ENCODE data around the gene STARD13. TPM values are rescaled to one million over a fixed set of nuclear protein-coding genes. Genes with fewer than 3 reads are reported as not detected.

STARD13 gene
- total RNA-seq, 1 donor from 2014 or later, result 8.9 TPM

GRCh38 chr13:33195693-33196464 lies 89.7 kb downstream of the STARD13 start:
- no peak for TF ChIP-seq CTCF (conservative IDR thresholded peaks at IDR 0.05; ENCODE audit: low read depth, low read length)
- no peak overlapping the region for H3K4me3 ChIP-seq (ENCODE audit: low read depth, low read length)
- DNase-seq (ENCODE audit: low read depth), result no peak

- H3K4me3 ChIP-seq (ENCODE audit: low read depth, low read length), result no peak overlapping the region
- no peak for TF ChIP-seq CTCF (conservative IDR thresholded peaks at IDR 0.05; ENCODE audit: low read depth, low read length)
- no peak for DNase-seq (ENCODE audit: low read depth)
Measured at GRCh38 chr13:33194820-33195692, 90.5 kb downstream of the STARD13 start.

- no peak for DNase-seq (ENCODE audit: low read depth)
- TF ChIP-seq CTCF (conservative IDR thresholded peaks at IDR 0.05; ENCODE audit: low read depth, low read length), result no peak
- no peak overlapping the region for H3K4me3 ChIP-seq (ENCODE audit: low read depth, low read length)
Measured at GRCh38 chr13:33193428-33193974, 92.1 kb downstream of the STARD13 start.

GRCh38 chr13:33191425-33192210 lies 93.9 kb downstream of the STARD13 start:
- no peak overlapping the region for H3K4me3 ChIP-seq (ENCODE audit: low read depth, low read length)
- TF ChIP-seq CTCF (conservative IDR thresholded peaks at IDR 0.05; ENCODE audit: low read depth, low read length), result no peak
- DNase-seq (ENCODE audit: low read depth), result no peak

- TF ChIP-seq CTCF (conservative IDR thresholded peaks at IDR 0.05; ENCODE audit: low read depth, low read length), result no peak
- DNase-seq (ENCODE audit: low read depth), result no peak
- no peak overlapping the region for H3K4me3 ChIP-seq (ENCODE audit: low read depth, low read length)
Measured at GRCh38 chr13:33189470-33189869, 96.1 kb downstream of the STARD13 start.

- no peak for TF ChIP-seq CTCF (conservative IDR thresholded peaks at IDR 0.05; ENCODE audit: low read depth, low read length)
- no peak for DNase-seq (ENCODE audit: low read depth)
Measured at GRCh38 chr13:33188093-33188882, 97.3 kb downstream of the STARD13 start.

More at GRCh38 chr13:33188093-33188882, 97.3 kb downstream of the STARD13 start:
- H3K4me3 ChIP-seq (ENCODE audit: low read depth, low read length), result no peak overlapping the region

Measured in epithelial cell of proximal tubule (primary cell).